Limb (tissue), 2 donors: ENCODE measurements around the gene MSL1.

ENCODE experiments used
- DNase-seq, 2 donors: peaks; one replicate each; pipeline ENCODE4 v3.0.0-alpha.2; 2016; ENCODE audit errors: extremely low spot score in 2 of 2

MSL1 gene, protein sequence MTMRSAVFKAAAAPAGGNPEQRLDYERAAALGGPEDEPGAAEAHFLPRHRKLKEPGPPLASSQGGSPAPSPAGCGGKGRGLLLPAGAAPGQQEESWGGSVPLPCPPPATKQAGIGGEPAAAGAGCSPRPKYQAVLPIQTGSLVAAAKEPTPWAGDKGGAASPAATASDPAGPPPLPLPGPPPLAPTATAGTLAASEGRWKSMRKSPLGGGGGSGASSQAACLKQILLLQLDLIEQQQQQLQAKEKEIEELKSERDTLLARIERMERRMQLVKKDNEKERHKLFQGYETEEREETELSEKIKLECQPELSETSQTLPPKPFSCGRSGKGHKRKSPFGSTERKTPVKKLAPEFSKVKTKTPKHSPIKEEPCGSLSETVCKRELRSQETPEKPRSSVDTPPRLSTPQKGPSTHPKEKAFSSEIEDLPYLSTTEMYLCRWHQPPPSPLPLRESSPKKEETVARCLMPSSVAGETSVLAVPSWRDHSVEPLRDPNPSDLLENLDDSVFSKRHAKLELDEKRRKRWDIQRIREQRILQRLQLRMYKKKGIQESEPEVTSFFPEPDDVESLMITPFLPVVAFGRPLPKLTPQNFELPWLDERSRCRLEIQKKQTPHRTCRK

DNA sequence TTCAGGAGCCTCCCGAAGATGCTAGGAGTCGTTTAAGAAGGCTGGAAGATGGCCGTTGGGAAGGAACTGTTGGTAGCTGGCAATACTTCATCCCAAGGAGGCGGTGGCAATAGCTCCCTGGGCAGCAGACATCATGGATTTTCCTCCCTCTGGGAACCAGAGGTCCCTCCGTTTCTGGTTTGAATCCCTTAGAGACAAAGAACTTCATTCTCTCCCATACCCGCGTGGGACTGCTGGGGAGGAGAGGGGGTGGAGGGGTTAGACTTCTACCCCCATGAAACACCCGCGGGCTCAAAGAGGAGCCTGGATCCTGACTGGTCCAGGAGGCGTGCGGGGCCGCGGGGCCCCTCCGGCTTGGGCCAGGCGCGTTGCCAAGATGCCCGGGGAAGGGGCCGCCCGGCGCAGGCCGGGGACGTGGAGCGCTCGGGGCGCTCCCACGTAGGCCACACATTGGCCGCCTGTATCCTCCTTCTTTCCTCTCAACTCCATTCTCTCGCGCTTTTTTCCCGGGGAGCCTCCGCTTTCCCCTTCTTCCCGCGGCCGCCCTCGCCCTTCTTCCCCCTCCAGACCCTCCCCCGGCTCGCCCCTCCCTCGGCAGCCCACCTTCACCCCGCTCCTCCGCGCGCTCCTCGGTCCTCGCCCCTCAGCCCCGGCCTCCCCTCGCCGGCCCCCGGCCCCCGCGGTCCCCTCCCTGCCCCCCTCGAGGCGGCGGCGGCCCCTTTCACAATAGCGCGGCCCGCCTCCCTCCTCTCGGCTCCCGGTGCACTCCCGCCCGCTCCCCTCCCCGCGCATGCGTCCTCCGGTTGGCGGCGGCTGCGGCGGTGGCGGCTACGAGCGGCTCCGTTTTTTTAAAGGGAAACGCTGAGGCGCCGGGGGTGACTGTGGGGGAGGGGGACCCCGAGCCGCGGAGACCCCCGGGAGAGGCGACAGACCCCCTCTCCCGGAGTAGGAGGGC lies at the start of gene MSL1:
Gene MSL1, plus strand, starts transcription at position 791 of the 955 bp plus-strand sequence. CDS start 642 bp downstream, outside the sequence.
- DNase-seq = peak; percentile 80 to 96

DNA sequence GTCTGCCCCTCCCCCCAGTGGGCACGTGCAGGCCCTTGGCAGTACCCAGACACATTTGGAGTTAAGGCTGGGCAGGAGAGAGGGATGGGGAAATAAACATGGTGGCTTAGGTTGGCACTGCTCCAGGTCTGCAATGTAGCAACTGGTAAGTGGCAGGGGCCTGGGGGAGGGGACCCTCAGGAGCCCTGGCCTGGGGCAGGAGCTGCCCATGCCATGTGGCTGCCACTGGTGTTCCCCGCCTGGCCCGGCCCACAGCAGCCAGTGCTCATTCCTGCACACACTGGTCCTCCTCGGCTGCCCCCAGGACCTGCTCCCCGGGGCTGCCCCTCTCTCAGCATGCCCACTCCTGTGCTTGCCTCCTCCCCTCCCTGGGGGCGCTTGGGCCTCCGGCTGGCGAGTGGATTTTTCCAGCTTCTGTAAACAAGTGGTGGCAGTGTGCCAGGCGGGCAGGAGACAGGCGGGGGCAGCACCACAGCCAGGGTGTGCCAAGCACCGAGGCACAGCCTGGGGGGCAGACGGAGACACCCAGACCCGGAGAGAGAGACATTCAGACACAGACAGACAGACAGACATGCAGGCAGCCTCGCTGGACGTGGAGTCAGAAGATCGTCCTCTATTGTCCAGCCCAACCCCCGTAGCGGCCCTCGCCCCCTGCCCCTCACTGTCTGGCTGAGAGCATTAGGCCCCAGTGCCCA lies 49.6 kb upstream of the MSL1 start:
- peak; percentile 47 to 77 for DNase-seq

- peak in 1 of 2 donors; percentile 32 for DNase-seq
These were observed 48.9 kb upstream of the MSL1 start for GRCh38 chr17:40072735-40073346.

GRCh38 chr17:40073454-40074174 lies 48.2 kb upstream of the MSL1 start:
- no peak for DNase-seq

- DNase-seq = peak in 1 of 2 donors; percentile 28
These were observed 47.6 kb upstream of the MSL1 start for GRCh38 chr17:40074175-40074512.

DNA sequence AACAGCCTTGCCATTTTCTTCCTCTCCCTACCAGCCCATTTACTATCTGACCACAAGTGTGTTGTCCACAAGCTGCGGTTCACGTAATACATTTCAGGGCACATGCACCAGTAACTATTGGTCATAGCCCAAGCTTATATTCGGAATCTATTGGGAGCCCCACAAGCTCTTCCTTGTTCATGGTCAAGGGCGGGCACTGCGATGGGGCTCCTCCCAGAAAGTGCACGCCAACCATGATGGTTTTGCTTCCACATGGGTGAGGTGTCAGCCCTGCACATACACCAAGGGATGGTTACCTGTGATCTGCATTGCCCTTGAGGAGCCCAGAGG lies 46.9 kb upstream of the MSL1 start:
- no peak for DNase-seq

DNA sequence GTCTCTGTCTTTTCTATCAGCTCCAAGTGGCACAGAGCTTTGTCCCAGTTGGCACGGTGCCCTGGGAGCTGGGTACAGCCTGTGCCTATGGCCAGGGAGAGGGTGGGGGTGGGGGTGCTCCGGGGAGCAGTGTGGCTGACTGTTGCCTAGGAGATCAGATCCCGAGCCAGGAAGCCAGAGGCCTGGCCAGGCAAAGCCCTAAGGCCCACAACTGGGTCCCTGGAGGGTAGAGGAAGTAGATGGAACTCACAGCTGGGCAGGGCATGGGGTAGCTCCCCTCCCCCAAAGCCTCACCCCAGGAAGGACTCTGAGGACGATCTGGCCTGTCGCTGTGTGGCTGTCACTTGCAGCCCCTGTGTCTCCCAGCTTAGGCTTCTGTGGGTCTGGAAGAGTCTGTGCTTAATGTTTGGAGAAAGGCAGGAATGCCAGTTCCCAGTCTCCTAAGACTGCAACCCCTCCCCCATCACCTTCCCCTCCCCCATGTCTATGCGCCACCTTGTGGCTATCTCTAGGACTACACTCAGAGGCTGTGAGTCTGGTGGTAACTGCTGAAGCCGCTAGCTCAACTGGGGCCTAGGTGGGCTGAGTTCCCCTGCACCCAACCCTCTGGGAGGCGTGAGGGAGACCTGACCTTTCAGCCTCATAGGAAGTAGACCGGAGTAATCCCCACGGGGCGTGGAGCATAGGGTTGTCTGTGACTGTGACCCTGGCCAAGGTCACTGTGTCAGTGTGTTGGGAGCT lies 46.4 kb upstream of the MSL1 start:
- peak; percentile 49 to 81 for DNase-seq

- no peak for DNase-seq
These were observed 45.8 kb upstream of the MSL1 start for GRCh38 chr17:40075942-40076498.

DNA sequence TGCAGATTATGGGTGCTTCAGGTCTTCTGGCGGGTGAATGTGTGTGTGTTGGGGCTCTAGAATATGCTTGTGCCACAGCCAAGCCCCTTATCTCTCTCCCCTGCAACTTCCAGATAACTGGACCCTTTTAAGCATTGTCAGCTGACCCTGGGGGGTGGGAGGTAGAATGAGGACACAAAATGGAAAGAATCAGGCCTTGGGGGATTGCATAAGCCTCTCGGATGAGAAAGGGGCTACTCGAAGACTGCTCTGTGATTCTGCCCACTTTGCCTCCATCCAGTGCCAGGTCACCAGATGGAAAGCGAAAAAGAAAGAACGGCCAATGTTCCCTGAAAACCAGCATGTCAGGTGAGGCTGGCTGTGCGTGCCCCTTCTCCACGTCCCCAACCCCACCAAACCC lies 45.2 kb upstream of the MSL1 start:
- no peak for DNase-seq

DNA sequence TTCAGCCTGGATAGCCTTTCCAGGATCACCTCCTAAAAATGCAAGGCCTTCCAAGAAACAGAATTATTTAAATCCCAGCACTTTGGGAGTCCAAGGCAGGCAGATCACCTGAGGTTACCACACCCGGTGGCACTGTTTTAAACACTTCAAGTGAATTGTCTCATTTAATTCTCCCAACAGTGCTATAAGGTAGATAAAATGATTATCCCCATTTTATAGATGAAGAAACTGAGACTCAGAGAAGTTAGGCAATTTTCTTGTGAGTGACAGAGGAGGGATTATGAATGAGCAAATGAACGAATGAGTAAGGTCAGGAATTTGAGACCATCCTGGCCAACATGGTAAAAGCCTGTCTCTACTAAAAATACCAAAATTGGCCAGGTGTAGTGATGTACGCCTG lies 42.2 kb upstream of the MSL1 start:
- DNase-seq = no peak

DNA sequence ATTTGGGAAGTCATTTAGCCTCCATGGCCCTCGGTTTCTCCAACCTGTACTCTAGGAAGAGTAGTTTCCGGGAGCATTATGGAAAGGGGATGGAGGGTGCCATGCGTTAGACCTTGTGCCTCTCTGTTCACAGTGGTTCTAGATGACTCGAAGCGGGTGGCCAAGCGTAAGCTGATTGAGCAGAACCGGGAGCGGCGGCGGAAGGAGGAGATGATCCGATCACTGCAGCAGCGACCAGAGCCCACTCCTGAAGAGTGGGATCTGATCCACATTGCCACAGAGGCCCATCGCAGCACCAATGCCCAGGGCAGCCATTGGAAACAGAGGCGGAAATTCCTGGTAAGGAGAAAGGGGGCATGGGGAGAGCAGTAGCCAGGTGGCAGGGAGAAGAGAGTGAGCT lies 37.3 kb upstream of the MSL1 start:
- DNase-seq = no peak

- no peak for DNase-seq
These were observed 35.4 kb upstream of the MSL1 start for GRCh38 chr17:40086150-40087044.

GRCh38 chr17:40087049-40087794 lies 34.5 kb upstream of the MSL1 start:
- DNase-seq = no peak

GRCh38 chr17:40087903-40088718 lies 33.7 kb upstream of the MSL1 start:
- DNase-seq = no peak

DNA sequence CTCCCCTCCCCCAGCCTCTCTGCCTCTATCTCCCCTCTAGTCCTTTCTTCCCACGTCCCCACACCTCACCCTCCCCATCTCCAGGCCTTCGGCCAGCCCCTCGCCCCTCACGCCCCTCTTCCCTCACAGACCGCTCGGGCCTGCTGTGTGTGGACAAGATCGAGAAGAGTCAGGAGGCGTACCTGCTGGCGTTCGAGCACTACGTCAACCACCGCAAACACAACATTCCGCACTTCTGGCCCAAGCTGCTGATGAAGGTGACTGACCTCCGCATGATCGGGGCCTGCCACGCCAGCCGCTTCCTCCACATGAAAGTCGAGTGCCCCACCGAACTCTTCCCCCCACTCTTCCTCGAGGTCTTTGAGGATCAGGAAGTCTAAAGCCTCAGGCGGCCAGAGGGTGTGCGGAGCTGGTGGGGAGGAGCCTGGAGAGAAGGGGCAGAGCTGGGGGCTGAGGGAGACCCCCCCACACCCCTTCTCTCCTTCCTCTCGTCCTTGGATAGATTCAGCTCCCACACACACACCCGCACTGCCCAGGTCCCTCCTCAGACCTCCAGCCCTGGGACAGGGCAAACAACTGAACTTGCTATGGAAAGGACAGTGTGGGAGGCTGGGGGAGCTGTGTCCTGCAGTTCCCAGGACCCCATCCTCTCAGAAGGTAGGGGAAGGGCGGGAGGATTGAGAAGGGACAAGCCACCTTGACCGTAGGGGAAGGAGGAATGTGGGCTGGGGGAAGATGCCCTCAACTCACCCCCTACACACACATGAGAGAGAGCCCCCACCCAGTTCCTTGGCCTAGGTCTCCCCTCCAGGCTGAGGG lies 32.5 kb upstream of the MSL1 start:
- DNase-seq = no peak
